ENCODE measurements around the gene GOT1.

GRCh38 chr10:99394761-99395386 lies 35.5 kb downstream of the GOT1 start:
- TF ChIP-seq, protein P1, sequence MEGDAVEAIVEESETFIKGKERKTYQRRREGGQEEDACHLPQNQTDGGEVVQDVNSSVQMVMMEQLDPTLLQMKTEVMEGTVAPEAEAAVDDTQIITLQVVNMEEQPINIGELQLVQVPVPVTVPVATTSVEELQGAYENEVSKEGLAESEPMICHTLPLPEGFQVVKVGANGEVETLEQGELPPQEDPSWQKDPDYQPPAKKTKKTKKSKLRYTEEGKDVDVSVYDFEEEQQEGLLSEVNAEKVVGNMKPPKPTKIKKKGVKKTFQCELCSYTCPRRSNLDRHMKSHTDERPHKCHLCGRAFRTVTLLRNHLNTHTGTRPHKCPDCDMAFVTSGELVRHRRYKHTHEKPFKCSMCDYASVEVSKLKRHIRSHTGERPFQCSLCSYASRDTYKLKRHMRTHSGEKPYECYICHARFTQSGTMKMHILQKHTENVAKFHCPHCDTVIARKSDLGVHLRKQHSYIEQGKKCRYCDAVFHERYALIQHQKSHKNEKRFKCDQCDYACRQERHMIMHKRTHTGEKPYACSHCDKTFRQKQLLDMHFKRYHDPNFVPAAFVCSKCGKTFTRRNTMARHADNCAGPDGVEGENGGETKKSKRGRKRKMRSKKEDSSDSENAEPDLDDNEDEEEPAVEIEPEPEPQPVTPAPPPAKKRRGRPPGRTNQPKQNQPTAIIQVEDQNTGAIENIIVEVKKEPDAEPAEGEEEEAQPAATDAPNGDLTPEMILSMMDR (conservative IDR thresholded peaks at IDR 0.05; ENCODE audit: low read depth, low read length): no peak
- TF ChIP-seq EZH2 (IDR thresholded peaks at IDR 0.05; ENCODE audit: borderline replicate concordance, low read depth, low read length, poor library complexity, severe bottlenecking): no peak

All from A673 (cell line).